ENCODE results near the gene ZNF219.

Gene ZNF219

GRCh38 chr14:21098076-21098891 lies at the start of gene ZNF219:
ZNF219 (minus strand) TSS chr14:21098655; CDS start chr14:21093591, 5,064 bp downstream.
- DNase-seq: peak; percentile 80

- DNase-seq: no peak
Measured at GRCh38 chr14:21145437-21145836, 47.0 kb upstream of the ZNF219 start.

GRCh38 chr14:21142357-21142756 lies 43.9 kb upstream of the ZNF219 start:
- no peak for DNase-seq

GRCh38 chr14:21136024-21136423 lies 37.6 kb upstream of the ZNF219 start:
- peak; percentile 29 for DNase-seq

GRCh38 chr14:21133901-21134300 lies 35.4 kb upstream of the ZNF219 start:
- DNase-seq: no peak

GRCh38 chr14:21123429-21123828 lies 25.0 kb upstream of the ZNF219 start:
- DNase-seq: no peak

- no peak for DNase-seq
Measured at GRCh38 chr14:21121122-21121521, 22.7 kb upstream of the ZNF219 start.

GRCh38 chr14:21120686-21121085 lies 22.2 kb upstream of the ZNF219 start:
- DNase-seq: no peak

GRCh38 chr14:21118933-21119332 lies 20.5 kb upstream of the ZNF219 start:
- DNase-seq: no peak

GRCh38 chr14:21113369-21113768 lies 14.9 kb upstream of the ZNF219 start:
- DNase-seq: no peak

- DNase-seq: no peak
Measured at GRCh38 chr14:21112255-21112654, 13.8 kb upstream of the ZNF219 start.

- peak; percentile 18 for DNase-seq
Measured at GRCh38 chr14:21109377-21110138, 11.1 kb upstream of the ZNF219 start.

- no peak for DNase-seq
Measured at GRCh38 chr14:21108791-21109190, 10.3 kb upstream of the ZNF219 start.

GRCh38 chr14:21107283-21107800 lies 8.9 kb upstream of the ZNF219 start:
- DNase-seq: no peak

GRCh38 chr14:21106498-21107282 lies 8.2 kb upstream of the ZNF219 start:
- peak; percentile 82 for DNase-seq

GRCh38 chr14:21106176-21106497 lies 7.7 kb upstream of the ZNF219 start:
- no peak for DNase-seq

GRCh38 chr14:21105095-21105494 lies 6.6 kb upstream of the ZNF219 start:
- no peak for DNase-seq

- peak; percentile 89 for DNase-seq
Measured at GRCh38 chr14:21104448-21105060, 6.1 kb upstream of the ZNF219 start.

- DNase-seq: peak; percentile 96
Measured at GRCh38 chr14:21103710-21104447, 5.4 kb upstream of the ZNF219 start.

GRCh38 chr14:21103411-21103709 lies 4.9 kb upstream of the ZNF219 start:
- no peak for DNase-seq

- peak; percentile 30 for DNase-seq
Measured at GRCh38 chr14:21102521-21103410, 4.3 kb upstream of the ZNF219 start.
